ENCODE results near the gene ELL. TPM values are rescaled to one million over a fixed set of nuclear protein-coding genes. Genes with fewer than 3 reads are reported as not detected.

The ELL gene
- total and polyA plus RNA-seq, 4 experiments from 2014 or later, result 6.5 to 35.9 (median 25.8) TPM

DNA sequence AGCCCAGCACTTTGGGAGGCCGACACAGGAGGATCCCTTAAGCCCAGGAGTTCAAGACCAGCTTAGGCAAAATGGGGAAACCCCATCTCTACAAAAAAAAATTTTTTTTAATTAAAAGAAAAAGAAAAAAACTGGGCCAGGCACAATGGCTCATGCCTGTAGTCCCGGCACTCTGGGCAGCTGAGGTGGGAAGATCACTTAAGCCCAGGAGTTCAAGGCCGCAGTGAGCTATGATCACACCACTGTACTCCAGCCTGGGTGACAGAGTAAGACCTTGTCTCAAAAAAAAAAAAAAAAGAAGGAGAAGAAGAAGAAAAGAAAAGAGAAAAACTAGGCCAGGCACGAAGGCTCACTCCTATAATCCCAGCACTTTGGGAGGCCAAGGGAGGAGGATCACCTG is 4.3 kb downstream of the ELL start:
- Histone ChIP-seq H3K4me3 (ENCODE audit: low read length in 2 of 2) (no peak overlapping the region), H3K4me1 (ENCODE audit: insufficient read depth, low read length) (peaks cover 71% of the 10 kb centered on the region), H3K36me3 (ENCODE audit: insufficient read depth, low read length) (no peaks in the 10 kb centered on the region), H3K27ac (ENCODE audit: low read depth, low read length) (no peak overlapping the region), H3K9me3 (ENCODE audit: control insufficient read depth in 1 of 2, low read length in 2 of 2) (no peaks in the 10 kb centered on the region), H3K27me3 (ENCODE audit: insufficient read depth, low read length) (no peaks in the 10 kb centered on the region)
- peak overlapping the region in 1 of 8 donors; percentile 27 for H3K4me3 Mint-ChIP-seq
- DNase-seq, result no peak
- peaks cover 29 to 80% (median 55%) of the 10 kb centered on the region in 4 donors for H3K4me1 Mint-ChIP-seq
- H3K9me3 Mint-ChIP-seq, result peaks cover 0 to 1% (median 0%) of the 10 kb centered on the region in 8 donors
- ChIA-PET CTCF (ENCODE audit: partially characterized antibody) (interaction anchor here (0.7 to 8.0 kb wide), 6 partner anchors 8 to 134 kb away, joined by 3 to 131 read pairs (median 52); partner anchors contain the start of genes REX1BD and UBA52), POLR2A (ENCODE audit: partially characterized antibody) (interaction anchor here (5.4 to 8.1 kb wide), 2 partner anchors 11 to 54 kb away, joined by 62 to 83 read pairs; partner anchors contain the start of gene UBA52)
- peak overlapping the region in 4 of 7 donors; percentile 47 to 70 (median 62) for H3K27ac Mint-ChIP-seq
- intact Hi-C loops (cut with micrococcal nuclease), result no loop called here
- no peaks in the 10 kb centered on the region for H3K27me3 Mint-ChIP-seq
- peaks cover 0 to 20% of the 10 kb centered on the region in 2 donors for H3K36me3 Mint-ChIP-seq

DNA sequence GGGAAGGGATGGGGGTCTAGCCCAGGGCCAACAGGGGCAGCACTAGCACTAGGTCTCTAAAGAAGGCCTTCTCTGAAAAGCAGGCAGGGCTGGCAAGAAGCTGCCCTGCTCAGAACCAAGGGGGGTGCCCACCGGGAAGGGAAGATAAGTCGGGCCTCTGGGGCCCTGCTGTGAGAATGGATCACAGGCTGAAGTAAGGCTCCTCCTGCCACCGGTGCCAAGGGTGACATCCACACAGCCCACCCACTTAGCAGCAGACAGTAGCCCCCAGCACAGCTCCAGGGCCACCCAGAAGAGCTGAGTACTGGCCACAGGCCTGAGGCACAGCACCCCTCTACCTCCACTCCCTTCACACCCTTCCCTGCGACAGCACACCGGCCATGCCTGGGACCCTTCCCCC is 5.9 kb downstream of the ELL start:
- intact Hi-C loops (cut with micrococcal nuclease), result no loop called here
- CTCF ChIA-PET (ENCODE audit: partially characterized antibody), result interaction anchor here (1.1 to 7.1 kb wide), 2 partner anchors 21 to 74 kb away, joined by 3 to 131 read pairs; no protein-coding TSS in a partner anchor
- H3K9me3 ChIP-seq (ENCODE audit: control insufficient read depth in 1 of 2, low read length in 2 of 2), result no peaks in the 10 kb centered on the region
- Mint-ChIP-seq H3K27ac (peak overlapping the region in 5 of 7 donors; percentile 36 to 77 (median 65)), H3K36me3 (peaks cover 0 to 13% of the 10 kb centered on the region in 2 donors), H3K27me3 (no peaks in the 10 kb centered on the region), H3K4me1 (peaks cover 30 to 89% (median 55%) of the 10 kb centered on the region in 4 donors), H3K4me3 (no peak overlapping the region), H3K9me3 (peaks cover 0 to 1% (median 0%) of the 10 kb centered on the region in 8 donors)
- H3K27me3 ChIP-seq (ENCODE audit: insufficient read depth, low read length), result no peaks in the 10 kb centered on the region
- peak overlapping the region; percentile 20 for H3K27ac ChIP-seq (ENCODE audit: low read depth, low read length)
- POLR2A ChIA-PET (ENCODE audit: partially characterized antibody), result interaction anchor here (1.3 to 8.1 kb wide), 4 partner anchors 9 to 29 kb away, joined by 3 to 83 read pairs (median 4); partner anchors contain the start of gene FKBP8
- no peak overlapping the region for H3K4me3 ChIP-seq (ENCODE audit: low read length in 2 of 2)
- H3K4me1 ChIP-seq (ENCODE audit: insufficient read depth, low read length), result peaks cover 77% of the 10 kb centered on the region
- no peak for DNase-seq
- H3K36me3 ChIP-seq (ENCODE audit: insufficient read depth, low read length), result no peaks in the 10 kb centered on the region

DNA sequence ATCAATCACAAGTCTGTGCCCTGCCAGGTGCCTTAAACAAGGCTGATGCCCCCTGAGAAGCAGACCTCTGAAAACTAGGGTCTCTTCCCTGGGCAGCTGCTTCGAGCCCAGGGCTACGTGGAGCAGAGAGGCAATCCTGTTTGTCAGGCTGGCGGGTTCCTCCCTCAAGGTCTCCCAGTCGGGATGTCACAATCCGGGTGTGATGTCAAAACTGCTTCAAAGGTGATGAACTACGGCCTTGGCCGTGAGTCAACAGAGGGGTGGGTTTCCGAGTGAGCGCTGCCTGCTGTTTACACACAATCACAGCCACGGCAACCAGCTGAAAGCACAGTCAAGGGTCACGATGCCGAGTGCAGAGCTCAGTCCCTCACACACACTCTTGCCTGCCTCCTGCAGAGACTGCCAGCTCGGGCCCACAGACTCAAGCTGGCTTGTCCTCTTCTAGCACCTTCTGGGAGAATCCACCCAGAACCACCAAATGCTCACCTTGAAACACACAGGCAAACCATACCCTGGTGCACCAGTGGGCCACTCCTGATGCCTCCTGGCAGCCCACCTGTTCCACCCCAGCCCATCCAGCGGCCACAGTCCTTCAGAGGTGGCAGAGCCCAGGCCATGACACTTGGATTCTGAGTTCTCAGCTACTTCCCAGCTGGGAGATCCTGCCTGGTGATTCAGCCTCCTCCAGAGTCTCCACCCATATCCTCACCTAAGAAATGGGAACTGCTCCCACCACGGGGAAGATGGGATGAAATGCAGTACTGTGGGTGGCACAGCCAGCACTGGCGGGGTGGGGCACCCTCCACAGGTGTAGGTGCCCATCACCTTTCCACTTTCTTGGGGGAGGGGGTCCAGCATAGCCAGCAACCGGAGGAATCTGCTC is 6.8 kb downstream of the ELL start:
- H3K36me3 ChIP-seq (ENCODE audit: insufficient read depth, low read length), result no peaks in the 10 kb centered on the region
- Mint-ChIP-seq H3K27me3 (no peaks in the 10 kb centered on the region), H3K27ac (peak overlapping the region; percentile 83 to 91 (median 85)), H3K9me3 (no peaks in the 10 kb centered on the region), H3K4me1 (peaks cover 28 to 89% (median 54%) of the 10 kb centered on the region in 4 donors), H3K4me3 (peak overlapping the region in 5 of 8 donors; percentile 34 to 82 (median 48)), H3K36me3 (peaks cover 0 to 6% of the 10 kb centered on the region in 2 donors)
- peak; percentile 33 to 81 (median 50) for DNase-seq
- H3K27ac ChIP-seq (ENCODE audit: low read depth, low read length), result peak overlapping the region; percentile 20
- no peaks in the 10 kb centered on the region for H3K27me3 ChIP-seq (ENCODE audit: insufficient read depth, low read length)
- POLR2A ChIA-PET (ENCODE audit: partially characterized antibody), result interaction anchor here (0.9 to 1.3 kb wide), 2 partner anchors 9 to 28 kb away, joined by 3 to 4 read pairs; no protein-coding TSS in a partner anchor
- H3K4me3 ChIP-seq (ENCODE audit: low read length in 2 of 2), result no peak overlapping the region
- no peaks in the 10 kb centered on the region for H3K9me3 ChIP-seq (ENCODE audit: control insufficient read depth in 1 of 2, low read length in 2 of 2)
- CTCF ChIA-PET (ENCODE audit: partially characterized antibody), result no interaction called here
- H3K4me1 ChIP-seq (ENCODE audit: insufficient read depth, low read length), result peaks cover 77% of the 10 kb centered on the region
- intact Hi-C loops (cut with micrococcal nuclease), result no loop called here

DNA sequence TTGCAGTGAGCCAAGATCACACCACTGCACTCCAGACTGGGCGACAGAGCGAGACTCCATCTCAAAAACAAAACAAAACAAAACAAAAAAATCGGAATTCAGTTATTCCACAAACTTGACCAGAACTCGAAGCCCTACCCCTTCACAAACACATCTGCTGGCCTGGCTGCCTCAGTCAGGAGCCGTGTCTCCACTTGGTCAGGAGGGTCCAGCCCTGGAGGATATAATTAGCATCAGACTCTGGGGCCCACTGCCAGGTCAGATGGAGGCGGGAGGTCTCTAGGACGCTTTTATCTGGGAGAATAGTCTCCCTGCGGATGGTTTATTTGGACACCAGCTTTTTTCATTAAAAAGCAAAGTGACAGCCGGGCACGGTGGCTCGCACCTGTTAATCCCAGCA is 8.0 kb downstream of the ELL start:
- Histone ChIP-seq H3K9me3 (ENCODE audit: control insufficient read depth in 1 of 2, low read length in 2 of 2) (no peaks in the 10 kb centered on the region), H3K27me3 (ENCODE audit: insufficient read depth, low read length) (no peaks in the 10 kb centered on the region), H3K36me3 (ENCODE audit: insufficient read depth, low read length) (no peaks in the 10 kb centered on the region), H3K4me1 (ENCODE audit: insufficient read depth, low read length) (peaks cover 76% of the 10 kb centered on the region), H3K27ac (ENCODE audit: low read depth, low read length) (no peak overlapping the region), H3K4me3 (ENCODE audit: low read length in 2 of 2) (no peak overlapping the region)
- CTCF ChIA-PET (ENCODE audit: partially characterized antibody), result interaction anchor here (0.6 kb wide), 1 partner anchor 57 kb away, joined by 3 read pairs; no protein-coding TSS in a partner anchor
- POLR2A ChIA-PET (ENCODE audit: partially characterized antibody), result interaction anchor here (0.9 kb wide), 1 partner anchor 18 kb away, joined by 3 read pairs; no protein-coding TSS in a partner anchor
- Mint-ChIP-seq H3K9me3 (no peaks in the 10 kb centered on the region), H3K36me3 (peaks cover 0 to 6% of the 10 kb centered on the region in 2 donors), H3K4me1 (peaks cover 31 to 91% (median 57%) of the 10 kb centered on the region in 4 donors), H3K4me3 (no peak overlapping the region), H3K27me3 (no peaks in the 10 kb centered on the region), H3K27ac (peak overlapping the region in 6 of 7 donors; percentile 47 to 74 (median 59))
- intact Hi-C loops (cut with micrococcal nuclease), result no loop called here
- no peak for DNase-seq

DNA sequence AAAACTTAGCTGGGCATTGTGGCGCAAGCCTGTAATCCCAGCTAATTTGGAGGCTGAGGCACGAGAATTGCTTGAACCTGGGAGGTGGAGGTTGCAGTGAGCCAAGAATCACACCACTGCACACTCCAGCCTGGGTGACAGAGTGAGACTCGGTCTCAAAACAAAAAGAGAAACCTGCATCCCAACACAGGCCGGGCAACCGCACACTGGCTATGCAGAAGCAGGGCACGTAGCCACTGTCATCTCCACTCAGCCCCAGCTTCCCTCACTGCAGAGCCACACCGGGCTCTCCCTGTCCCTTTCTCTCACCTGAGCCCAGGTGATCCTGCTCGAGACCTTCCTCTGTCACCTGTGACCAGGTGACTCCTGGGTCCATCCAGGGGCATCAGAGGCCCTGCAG is 11.7 kb downstream of the ELL start:
- peaks cover 48 to 88% (median 70%) of the 10 kb centered on the region in 4 donors for H3K4me1 Mint-ChIP-seq
- intact Hi-C loops (cut with micrococcal nuclease), result no loop called here
- no peaks in the 10 kb centered on the region for H3K9me3 ChIP-seq (ENCODE audit: control insufficient read depth in 1 of 2, low read length in 2 of 2)
- CTCF ChIA-PET (ENCODE audit: partially characterized antibody), result interaction anchor here (0.6 to 6.6 kb wide), 6 partner anchors 9 to 78 kb away, joined by 3 to 59 read pairs (median 4); partner anchors contain the start of gene REX1BD
- peak overlapping the region in 1 of 8 donors; percentile 30 for H3K4me3 Mint-ChIP-seq
- H3K27ac Mint-ChIP-seq, result peak overlapping the region in 6 of 7 donors; percentile 59 to 95 (median 72)
- H3K36me3 ChIP-seq (ENCODE audit: insufficient read depth, low read length), result no peaks in the 10 kb centered on the region
- DNase-seq, result no peak
- H3K4me1 ChIP-seq (ENCODE audit: insufficient read depth, low read length), result peaks cover 82% of the 10 kb centered on the region
- no peaks in the 10 kb centered on the region for H3K27me3 Mint-ChIP-seq
- POLR2A ChIA-PET (ENCODE audit: partially characterized antibody), result interaction anchor here (1.4 to 2.5 kb wide), 3 partner anchors 11 to 14 kb away, joined by 4 to 12 read pairs (median 7); partner anchors contain the start of gene ELL
- H3K9me3 Mint-ChIP-seq, result no peaks in the 10 kb centered on the region
- H3K27me3 ChIP-seq (ENCODE audit: insufficient read depth, low read length), result no peaks in the 10 kb centered on the region
- peaks cover 0 to 3% of the 10 kb centered on the region in 2 donors for H3K36me3 Mint-ChIP-seq
- no peak overlapping the region for H3K4me3 ChIP-seq (ENCODE audit: low read length in 2 of 2)
- H3K27ac ChIP-seq (ENCODE audit: low read depth, low read length), result no peak overlapping the region

DNA sequence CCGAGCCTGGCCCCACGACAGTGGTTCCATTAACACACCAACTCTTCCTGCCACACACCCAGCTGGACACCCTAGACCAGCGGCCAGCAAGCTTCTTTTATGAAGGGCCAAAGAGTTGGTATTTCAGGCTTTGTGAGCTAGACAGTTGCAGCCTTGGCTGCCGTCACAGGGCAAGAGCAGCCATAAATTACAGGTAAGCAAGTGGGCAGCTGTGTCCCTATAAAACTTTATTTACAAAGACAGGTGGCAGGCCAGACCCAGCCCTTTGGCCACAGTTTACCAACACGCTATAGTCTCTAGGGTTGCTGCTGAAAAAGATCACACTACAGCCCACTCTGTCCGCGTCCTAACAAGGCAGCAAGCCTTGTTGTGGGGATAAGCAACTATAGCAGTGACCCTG is 13.3 kb downstream of the ELL start:
- Mint-ChIP-seq H3K4me1 (peaks cover 52 to 88% (median 73%) of the 10 kb centered on the region in 4 donors), H3K27ac (peak overlapping the region; percentile 55 to 95 (median 86)), H3K9me3 (no peaks in the 10 kb centered on the region), H3K36me3 (peaks cover 0 to 3% of the 10 kb centered on the region in 2 donors), H3K27me3 (no peaks in the 10 kb centered on the region), H3K4me3 (no peak overlapping the region)
- H3K4me1 ChIP-seq (ENCODE audit: insufficient read depth, low read length), result peaks cover 86% of the 10 kb centered on the region
- ChIA-PET CTCF (ENCODE audit: partially characterized antibody) (interaction anchor here (0.9 to 6.6 kb wide), 7 partner anchors 11 to 86 kb away, joined by 3 to 59 read pairs (median 5); partner anchors contain the start of gene REX1BD), POLR2A (ENCODE audit: partially characterized antibody) (interaction anchor here (1.4 to 5.8 kb wide), 5 partner anchors 10 to 34 kb away, joined by 4 to 83 read pairs (median 26); partner anchors contain the start of gene ELL)
- H3K27me3 ChIP-seq (ENCODE audit: insufficient read depth, low read length), result no peaks in the 10 kb centered on the region
- H3K27ac ChIP-seq (ENCODE audit: low read depth, low read length), result no peak overlapping the region
- DNase-seq, result no peak
- H3K9me3 ChIP-seq (ENCODE audit: control insufficient read depth in 1 of 2, low read length in 2 of 2), result no peaks in the 10 kb centered on the region
- H3K4me3 ChIP-seq (ENCODE audit: low read length in 2 of 2), result no peak overlapping the region
- intact Hi-C loops (cut with micrococcal nuclease), result no loop called here
- no peaks in the 10 kb centered on the region for H3K36me3 ChIP-seq (ENCODE audit: insufficient read depth, low read length)
